HG03060 (cell line): Measurements from ENCODE around the gene MAML2.

Experiments
- ATAC-seq: cut with Tn5 transposase; IDR thresholded peaks from one replicate; pipeline ENCODE4 v1.9.1; 2021; ENCODE audit warnings: low read depth, moderate number of reproducible peaks; ENCODE audit not compliant: unreplicated experiment

Gene MAML2

DNA sequence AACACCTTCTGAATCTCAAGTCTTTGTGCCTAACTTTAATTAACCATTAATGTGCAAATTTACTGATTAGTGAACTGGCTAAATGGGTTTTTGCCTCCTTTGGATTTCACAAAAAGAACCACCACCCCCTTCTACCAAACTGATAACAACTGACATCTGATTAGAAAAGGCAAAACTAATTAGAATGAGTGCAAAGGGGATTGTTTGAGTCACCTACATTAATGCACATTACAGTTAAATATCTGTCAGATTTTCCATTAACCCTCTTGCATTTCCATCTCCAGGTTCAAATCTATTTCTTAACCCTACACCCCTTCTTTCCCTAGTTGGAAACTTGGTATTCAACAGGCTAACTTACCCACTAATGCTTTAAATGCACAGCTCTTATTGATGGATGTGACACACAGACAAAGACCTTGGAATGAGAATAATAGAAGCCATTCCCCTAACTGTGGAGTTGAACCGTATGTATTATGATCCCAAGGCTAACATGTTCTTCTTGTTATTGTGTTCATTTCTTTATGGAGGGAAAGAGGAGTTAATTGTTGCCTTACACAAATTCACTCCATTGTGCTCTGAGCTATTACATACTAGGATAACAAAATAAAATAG is 257.6 kb downstream of the MAML2 start:
- no peak for ATAC-seq

DNA sequence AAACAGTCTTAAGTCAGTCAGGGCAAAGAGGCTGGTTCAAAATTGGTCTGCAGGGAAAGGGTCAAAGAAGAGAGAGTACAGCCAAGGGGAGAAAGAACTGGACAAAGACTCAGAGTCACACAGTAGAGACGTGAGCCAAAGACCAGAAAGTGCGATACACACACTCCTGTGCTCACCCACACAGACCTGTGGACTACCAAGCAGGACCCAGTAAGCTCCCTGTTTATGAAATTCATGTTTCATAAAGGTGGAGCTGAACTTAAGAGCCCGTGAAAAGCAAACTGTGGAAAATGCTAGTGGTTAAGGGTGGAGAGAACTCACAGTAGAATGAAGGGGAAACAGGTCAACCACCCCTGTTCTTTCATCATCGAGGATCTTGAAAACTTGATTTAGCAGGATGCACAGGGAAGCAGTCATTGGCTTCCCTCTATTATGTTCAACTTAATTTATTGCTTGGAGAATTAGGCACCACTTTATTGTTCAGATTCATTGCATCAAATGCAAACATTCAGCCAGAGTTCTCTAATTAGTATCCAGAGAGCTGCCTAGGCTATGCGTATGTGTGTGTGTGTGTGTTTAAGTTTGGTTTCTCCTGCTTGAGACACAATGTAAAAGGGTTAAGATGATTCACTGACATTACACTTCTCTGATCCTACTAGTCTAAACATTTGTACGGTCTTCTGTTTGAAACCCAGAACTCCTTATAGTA is 258.2 kb downstream of the MAML2 start:
- ATAC-seq: no peak

DNA sequence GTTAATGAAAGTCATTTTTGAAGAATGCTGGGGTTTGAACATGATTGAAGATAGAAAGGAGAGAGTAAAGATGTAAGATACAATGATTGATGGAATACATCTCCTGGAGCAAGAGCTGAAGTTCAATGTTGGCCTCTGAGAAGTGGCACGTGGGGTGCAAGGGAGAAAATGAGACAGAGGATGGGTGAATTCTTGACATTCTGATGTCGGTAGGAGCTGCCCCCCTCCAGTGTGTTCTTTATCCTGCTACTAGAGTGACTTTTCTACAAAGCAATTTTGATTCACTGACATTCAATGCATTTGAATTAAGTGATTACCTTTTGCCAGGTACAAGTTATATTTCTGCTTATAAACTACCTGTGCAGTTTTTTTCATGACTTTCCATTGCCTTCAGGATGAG is 260.1 kb downstream of the MAML2 start:
- no peak for ATAC-seq

DNA sequence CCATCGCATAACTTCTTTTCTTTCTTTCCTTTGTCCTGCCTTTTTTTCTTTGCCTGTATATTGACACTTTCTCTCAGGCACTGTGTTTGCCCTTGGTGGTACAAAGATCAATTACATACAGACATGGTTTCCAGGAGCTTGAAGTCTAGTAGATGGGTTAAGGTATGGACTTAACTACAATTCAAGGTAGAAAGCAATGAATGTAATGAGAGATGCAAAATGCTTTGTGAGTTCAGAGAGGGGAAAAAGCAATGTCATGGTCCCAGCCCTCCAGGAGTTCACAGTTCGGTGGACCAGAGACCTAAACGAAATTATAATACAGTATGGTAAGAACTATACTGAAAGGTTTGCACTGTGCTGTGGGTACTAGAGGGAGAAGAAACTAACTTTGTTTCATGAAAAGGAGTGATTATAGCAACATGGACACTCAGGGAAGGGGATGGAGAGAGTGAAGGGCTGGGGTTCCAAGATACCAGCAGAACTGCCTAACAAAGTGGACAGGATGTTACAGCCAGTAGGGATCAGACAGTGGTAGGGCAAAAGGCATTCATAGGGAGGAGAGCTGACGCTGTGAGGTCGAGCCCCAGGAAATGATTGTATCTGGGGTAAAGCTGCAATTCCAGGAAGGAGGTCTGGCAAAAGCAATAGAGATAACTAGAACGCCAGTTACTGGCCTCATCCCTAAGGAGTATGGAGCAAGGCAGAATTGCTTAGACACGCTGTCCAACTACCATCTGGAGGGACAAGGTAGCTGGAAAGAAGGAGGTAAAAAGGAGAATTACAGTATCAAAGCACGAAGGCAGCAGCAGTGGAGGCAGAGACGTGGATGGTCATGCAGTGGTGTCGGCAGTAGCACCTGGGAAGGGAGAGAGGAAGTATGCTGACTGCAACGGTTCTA is 260.7 kb downstream of the MAML2 start:
- no peak for ATAC-seq

DNA sequence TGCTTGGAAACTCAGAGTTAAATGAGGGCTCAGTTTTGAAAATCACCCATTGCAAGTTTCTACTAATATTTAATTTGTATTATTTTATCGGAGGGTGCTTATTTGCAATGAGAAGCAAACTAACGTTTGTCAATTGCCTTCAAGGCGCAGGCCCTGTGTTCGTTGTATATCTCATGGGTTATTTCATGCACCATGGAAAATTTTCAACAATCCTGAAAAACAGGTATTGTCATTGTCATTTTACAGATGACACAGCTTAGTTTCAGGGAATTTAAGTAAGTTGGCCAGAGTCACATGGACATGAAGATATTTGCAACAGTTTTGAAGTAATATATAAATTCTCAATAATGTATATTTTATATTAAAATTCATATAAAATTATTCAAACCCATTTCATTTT is 261.4 kb downstream of the MAML2 start:
- no peak for ATAC-seq

DNA sequence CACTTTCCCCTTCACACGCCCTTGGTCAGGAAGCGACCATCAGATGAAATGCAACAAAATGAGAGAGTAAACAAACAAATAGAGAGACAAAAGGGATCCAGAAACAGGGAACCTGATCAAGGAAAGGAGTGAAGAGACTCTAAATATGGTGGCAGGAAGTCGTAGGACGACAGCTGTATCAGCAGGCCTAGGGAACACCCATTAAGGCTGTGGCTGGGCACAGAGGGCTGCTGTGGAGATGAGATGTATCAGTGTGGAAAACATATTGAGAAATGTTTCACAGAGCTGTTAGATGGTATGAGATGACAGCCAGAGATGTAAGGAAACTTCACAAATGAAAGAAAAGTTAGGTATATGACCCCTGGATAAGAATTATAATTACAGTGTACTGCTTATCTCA is 263.3 kb downstream of the MAML2 start:
- ATAC-seq: no peak

DNA sequence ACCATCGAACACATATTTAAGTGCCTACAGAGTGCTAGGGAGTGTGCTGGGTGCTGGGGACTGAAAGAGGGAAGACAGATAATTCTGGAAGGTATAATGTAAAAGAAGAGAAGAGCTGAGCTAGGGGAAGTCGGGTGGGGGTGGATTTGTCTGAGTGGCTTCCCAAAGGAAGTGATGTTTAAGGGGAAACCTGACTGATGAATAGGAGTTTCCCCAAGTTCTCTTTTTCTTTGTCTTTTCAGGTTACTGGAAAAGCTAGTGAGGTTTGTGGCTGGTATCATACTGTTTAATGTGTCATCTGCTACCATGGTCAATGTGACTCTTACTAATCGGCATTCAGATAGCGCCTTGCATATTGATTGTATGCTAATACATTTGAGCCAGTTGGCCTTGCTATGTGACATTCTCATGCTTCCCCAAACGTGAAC is 267.4 kb downstream of the MAML2 start:
- ATAC-seq: peak; percentile 68

DNA sequence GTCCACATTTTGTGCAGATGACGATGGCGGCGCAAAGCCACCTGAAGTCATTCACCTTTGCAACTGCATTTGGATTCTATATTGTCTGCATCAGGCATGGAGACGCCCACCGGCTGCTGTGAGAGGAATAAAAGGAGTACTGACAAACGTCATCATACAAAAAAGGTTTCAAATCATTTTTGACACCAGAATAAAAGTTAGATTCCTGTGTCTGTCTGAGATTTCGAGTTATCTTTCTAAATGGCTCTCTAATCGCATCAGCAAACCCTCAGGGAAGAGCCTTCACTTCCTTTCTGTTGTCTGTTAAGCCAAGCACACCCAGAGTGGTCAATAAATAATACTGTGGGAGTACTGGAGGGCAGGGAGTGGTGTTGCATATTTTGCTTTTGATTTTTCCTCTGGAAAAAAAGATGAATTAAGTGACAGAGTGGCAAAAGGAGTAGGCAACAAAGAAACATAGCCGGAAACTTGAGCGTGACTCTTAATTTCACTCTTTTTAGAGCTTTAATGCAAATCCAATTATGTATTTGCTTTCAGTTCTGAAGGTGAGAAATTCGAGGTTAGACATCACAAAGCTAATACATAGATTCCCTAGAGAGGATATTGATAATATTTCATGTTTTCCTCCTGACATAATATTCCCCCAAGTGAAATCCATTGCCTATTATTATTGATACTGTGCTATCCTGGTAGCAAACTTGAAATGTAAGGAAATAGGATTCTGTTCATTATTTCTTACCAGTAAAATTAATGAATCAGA is 268.3 kb downstream of the MAML2 start:
- peak; percentile 36 for ATAC-seq

DNA sequence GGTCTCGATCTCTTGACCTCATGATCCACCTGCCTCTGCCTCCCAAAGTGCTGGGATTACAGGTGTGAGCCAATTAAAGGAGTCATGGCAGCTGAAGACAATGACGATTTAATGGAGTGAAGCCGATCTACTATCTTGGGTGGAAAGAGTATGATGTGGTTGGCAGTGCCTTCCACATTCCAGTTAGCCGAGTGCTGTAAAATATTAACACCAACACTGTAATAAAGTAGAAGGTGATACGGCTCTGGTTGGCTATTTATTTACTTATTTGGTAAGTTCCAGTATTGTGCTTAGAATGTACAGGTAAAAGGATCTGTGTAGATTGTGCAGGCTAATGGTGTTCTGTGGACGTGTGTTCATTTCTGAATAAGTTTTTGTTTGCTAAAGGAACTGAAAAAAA is 269.5 kb downstream of the MAML2 start:
- ATAC-seq: no peak

DNA sequence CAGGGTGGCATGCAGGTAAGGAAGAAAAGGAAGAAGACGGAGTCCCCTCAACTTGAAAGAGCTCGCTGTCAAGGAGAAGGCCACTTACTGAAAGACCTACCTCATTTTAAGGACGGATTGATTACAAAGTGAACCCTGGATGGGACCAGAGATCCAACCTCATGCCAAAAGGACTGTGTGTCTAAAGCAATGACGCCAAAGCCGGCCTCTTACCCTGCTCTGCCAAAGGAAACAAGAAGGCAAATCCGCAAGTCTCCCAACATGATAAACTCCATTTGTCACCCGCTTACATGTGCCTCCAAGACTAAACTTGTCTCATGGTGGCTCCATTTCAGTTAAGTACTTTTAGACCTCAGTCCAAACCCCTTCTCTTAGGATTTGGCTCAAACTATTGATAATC is 270.4 kb downstream of the MAML2 start:
- ATAC-seq: no peak

DNA sequence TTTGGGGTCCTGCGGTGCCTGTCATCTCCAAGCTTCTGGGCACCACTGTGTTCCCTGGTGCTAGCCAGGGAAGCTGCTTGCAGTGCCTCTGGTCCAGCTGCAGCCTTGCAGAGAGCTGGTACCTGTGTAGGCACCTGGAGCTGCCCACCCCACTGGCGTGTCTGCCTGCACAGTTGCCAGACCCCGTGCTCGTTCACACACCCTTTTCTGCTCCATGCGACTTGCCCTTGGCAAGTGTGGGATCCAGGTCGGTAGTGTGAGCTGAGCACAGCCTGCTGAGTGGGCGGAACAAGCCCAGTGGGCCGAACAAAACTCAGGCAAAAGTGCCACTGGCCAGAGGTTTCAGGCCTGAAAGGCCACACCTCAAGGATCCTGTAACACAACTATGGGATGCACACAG is 272.5 kb downstream of the MAML2 start:
- no peak for ATAC-seq

DNA sequence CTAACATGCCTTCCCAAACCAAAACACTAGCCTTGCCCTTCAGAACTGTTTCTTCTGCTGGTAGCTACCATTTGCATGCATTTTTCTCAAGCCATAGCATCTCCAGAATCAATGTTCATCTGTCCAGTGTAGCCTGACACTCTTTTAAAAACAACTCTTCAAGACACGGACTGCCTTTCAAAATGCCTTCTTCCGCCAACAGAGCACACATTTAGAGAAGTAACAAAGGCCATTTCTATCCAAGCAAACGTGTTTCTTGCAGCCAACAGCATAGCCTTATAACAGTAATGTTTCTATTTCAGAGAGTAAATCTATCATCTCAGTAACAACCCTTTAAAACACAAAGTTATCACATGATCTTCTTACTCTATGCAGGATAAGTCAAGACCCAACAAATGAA is 275.8 kb downstream of the MAML2 start:
- no peak for ATAC-seq

DNA sequence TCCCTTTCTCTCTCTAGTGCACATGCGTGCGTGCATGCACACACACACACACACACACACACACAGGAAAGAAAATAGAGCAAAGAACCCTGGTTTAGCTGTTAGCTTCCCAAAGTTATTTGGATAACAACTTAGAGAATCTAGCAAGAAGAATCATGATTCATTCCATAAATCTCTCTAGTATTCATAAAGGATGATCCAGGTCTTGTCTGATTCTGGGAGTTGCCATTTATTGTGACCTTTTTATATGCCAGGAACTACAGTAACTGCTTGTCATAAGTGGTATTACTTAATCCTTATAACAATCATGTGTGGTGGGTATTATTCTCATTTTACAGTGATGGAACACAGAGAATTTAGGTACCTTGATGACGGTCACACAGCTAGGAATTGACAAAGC is 277.6 kb downstream of the MAML2 start:
- ATAC-seq: no peak

DNA sequence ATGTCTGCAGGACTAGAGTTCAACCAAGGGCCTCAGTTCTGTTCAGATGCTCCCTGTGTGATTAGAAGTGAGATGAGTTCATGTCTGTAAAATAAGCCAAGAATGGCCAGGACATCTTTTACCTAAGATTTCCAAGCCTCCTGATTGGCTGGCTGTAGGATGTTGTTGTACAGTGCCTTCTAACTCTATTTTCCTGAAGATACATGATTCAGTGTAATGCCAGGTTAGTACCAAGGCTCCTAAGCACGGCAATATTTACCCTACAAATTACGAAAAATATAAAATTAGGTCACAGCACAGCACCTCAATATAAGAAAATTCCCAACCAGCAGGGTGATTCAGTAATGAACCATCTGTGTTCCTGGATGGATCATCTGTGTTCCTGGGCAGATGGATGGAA is 279.1 kb downstream of the MAML2 start:
- no peak for ATAC-seq

DNA sequence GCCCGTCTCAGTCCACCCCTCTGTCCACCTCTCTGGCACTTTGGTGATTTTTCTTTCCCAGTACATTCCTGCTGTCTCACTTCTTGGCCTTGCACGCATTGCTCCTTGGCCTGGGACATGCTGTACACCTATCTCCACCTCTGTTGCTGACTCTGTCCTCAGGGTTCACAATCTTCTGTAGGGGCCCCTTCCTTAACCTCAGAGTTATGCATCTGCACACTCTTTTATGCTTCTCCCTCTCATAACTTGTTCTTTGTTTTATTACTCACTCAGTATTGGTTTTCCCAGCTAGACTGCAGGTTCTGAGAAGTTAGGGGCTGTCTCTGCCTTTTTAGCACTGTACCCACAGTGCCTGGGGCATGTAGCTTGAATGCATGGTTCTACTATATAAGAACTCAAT is 279.9 kb downstream of the MAML2 start:
- ATAC-seq: no peak

DNA sequence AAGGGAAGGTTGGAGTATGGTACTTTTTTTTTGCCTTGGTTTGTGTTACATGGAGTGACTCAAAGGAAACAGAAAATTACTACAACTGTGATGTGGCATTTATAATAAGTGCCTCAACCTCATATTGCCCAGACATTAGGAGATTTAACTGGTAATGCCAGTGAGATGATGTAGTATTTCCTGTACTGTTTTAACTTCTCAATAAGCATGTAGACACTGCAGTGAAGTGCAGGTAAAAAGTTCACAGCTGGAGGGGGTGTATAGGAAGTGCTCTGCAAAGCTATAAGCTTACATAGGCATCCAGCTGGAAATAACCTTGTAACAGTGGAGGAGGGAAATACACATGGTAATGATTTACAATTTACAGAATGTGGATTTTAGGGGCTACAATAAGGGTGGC is 280.9 kb downstream of the MAML2 start:
- ATAC-seq: no peak

DNA sequence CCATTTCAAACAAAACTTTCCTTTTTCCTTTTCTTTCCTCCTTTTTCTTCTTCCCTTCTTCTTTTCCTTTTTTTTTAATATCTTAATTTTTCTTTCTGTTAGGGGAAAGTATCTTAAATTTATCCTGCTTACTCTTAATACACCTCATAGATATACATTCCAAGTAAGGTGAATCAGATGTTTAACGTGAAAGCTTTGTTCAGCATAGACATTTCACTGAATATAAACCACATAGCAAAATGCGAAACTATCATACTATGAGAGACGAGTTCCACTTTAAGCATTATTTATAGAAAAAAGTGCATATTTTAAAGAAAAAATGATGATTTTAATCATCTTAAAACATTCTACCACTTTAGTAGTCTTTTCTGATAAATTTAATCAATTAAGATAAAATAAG is 281.3 kb downstream of the MAML2 start:
- ATAC-seq: no peak

DNA sequence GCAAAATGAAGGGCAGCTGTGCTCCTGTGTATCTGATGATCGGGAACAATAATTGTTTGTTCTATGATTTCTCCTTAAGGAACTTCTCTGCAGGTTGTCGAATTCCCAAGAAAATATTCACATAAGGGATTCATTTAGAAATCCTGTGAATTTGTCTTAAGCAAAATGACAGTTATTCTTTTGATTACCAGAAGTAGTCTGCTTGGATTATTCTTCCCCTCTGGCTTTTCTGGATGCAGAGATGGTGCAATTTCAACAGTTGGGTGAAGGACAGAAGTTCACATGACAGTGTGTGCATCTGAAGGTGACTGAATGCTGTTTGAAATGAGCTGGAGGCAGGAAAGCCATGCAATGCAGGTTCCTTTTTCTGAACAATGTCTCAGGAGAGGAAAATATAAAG is 281.9 kb downstream of the MAML2 start:
- no peak for ATAC-seq

DNA sequence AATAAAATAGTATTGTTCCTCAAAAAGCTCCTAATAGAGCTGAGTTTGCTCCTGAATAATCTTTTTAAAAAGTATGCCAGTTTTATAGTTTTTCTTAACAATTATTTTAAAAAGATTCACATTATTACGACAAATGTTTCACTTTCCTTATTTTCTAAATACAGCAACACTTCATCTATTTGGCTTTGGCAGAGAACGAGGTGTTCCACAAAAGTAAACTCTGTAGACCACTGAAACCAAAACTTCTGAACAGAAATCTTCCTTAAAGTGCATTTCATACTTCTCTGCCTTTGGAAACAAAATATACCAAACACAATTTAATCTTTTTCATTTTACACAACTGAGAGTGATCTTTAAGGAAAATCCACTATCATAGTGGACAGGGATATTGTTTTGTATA is 285.5 kb downstream of the MAML2 start:
- no peak for ATAC-seq

DNA sequence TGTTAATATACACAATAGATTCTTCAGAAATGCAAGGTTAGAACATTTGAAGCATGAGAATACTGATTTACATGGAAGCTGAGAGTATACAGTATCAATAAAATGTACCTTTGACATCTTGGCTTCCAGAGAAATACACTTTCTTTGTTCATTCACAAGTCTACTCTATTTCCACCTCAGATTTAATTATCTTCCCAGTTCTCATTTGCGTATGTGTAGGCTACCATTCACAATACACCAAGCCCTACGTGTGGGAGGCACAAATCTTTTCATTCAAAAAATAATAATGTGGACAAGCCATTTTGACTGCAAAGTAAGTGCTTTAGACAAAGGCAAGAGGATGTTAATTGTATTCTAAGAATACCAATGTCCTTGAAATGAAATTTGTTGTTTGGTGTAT is 286.4 kb downstream of the MAML2 start:
- ATAC-seq: no peak
